ENCODE results near the gene CD40. TPM values are rescaled to one million over a fixed set of nuclear protein-coding genes. Genes with fewer than 3 reads are reported as not detected.

CD40 gene
- total RNA-seq, 6 experiments from 2014 or later, result 0.34 to 3.6 (median 0.62) TPM

- H3K9me3 Mint-ChIP-seq, result no peaks in the 10 kb centered on the region
- H3K36me3 Mint-ChIP-seq (ENCODE audit: low read depth), result no peaks in the 10 kb centered on the region
- H3K27ac Mint-ChIP-seq, result no peak overlapping the region
- H3K4me1 Mint-ChIP-seq (ENCODE audit: low read depth), result no peaks in the 10 kb centered on the region
- TF ChIP-seq CTCF (IDR thresholded peaks at IDR 0.05), result no peak
- H3K27me3 Mint-ChIP-seq (ENCODE audit: insufficient read depth), result peaks cover 26% of the 10 kb centered on the region
- H3K4me3 Mint-ChIP-seq, result no peak overlapping the region
- DNase-seq, result no peak
These were observed 39.5 kb downstream of the CD40 start for GRCh38 chr20:46157625-46158024.

- TF ChIP-seq CTCF (IDR thresholded peaks at IDR 0.05), result no peak
- Mint-ChIP-seq H3K36me3 (ENCODE audit: low read depth) (no peaks in the 10 kb centered on the region), H3K4me1 (ENCODE audit: low read depth) (no peaks in the 10 kb centered on the region), H3K27me3 (ENCODE audit: insufficient read depth) (peaks cover 35% of the 10 kb centered on the region), H3K4me3 (no peak overlapping the region), H3K27ac (no peak overlapping the region), H3K9me3 (no peaks in the 10 kb centered on the region)
- no peak for DNase-seq
These were observed 40.4 kb downstream of the CD40 start for GRCh38 chr20:46158476-46158987.

GRCh38 chr20:46159101-46159897 is 41.2 kb downstream of the CD40 start:
- no peaks in the 10 kb centered on the region for H3K36me3 Mint-ChIP-seq (ENCODE audit: low read depth)
- H3K4me1 Mint-ChIP-seq (ENCODE audit: low read depth), result no peaks in the 10 kb centered on the region
- H3K27ac Mint-ChIP-seq, result no peak overlapping the region
- DNase-seq, result no peak
- peaks cover 37% of the 10 kb centered on the region for H3K27me3 Mint-ChIP-seq (ENCODE audit: insufficient read depth)
- H3K4me3 Mint-ChIP-seq, result no peak overlapping the region
- H3K9me3 Mint-ChIP-seq, result no peaks in the 10 kb centered on the region
- no peak for TF ChIP-seq CTCF (IDR thresholded peaks at IDR 0.05)

- peaks cover 41% of the 10 kb centered on the region for H3K27me3 Mint-ChIP-seq (ENCODE audit: insufficient read depth)
- no peak overlapping the region for H3K27ac Mint-ChIP-seq
- no peaks in the 10 kb centered on the region for H3K9me3 Mint-ChIP-seq
- no peaks in the 10 kb centered on the region for H3K36me3 Mint-ChIP-seq (ENCODE audit: low read depth)
- no peak overlapping the region for H3K4me3 Mint-ChIP-seq
- H3K4me1 Mint-ChIP-seq (ENCODE audit: low read depth), result no peaks in the 10 kb centered on the region
- no peak for TF ChIP-seq CTCF (IDR thresholded peaks at IDR 0.05)
- no peak for DNase-seq
These were observed 42.5 kb downstream of the CD40 start for GRCh38 chr20:46160661-46161060.

GRCh38 chr20:46161921-46162320 is 43.8 kb downstream of the CD40 start:
- DNase-seq, result no peak
- no peak overlapping the region for H3K4me3 Mint-ChIP-seq
- H3K9me3 Mint-ChIP-seq, result no peaks in the 10 kb centered on the region
- no peaks in the 10 kb centered on the region for H3K4me1 Mint-ChIP-seq (ENCODE audit: low read depth)
- no peak for TF ChIP-seq CTCF (IDR thresholded peaks at IDR 0.05)
- no peak overlapping the region for H3K27ac Mint-ChIP-seq
- peaks cover 46% of the 10 kb centered on the region for H3K27me3 Mint-ChIP-seq (ENCODE audit: insufficient read depth)
- no peaks in the 10 kb centered on the region for H3K36me3 Mint-ChIP-seq (ENCODE audit: low read depth)

Measured in HFFc6 (cell line).